ENCODE data around the gene BCL2L13.

DNA sequence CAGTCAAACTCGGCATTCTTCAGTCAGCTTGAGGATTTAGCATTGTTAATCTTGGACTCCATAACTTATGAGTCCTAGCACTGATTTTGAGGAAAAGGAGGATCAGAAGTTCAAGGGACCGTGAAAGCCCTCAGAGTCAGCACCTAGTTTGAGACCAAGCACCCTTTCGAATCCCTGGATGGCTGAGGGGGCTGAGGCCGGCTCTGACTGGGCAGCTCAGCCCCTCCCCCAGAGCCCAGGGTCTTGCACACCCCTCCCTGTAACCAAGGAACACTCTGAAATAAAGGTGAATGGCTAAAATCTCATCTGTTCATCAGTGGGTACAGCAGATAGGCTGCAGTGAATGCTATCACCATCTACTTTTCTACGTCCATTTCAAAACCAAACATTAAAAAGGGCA is 48.0 kb upstream of the BCL2L13 start:
- TF ChIP-seq, protein P1, sequence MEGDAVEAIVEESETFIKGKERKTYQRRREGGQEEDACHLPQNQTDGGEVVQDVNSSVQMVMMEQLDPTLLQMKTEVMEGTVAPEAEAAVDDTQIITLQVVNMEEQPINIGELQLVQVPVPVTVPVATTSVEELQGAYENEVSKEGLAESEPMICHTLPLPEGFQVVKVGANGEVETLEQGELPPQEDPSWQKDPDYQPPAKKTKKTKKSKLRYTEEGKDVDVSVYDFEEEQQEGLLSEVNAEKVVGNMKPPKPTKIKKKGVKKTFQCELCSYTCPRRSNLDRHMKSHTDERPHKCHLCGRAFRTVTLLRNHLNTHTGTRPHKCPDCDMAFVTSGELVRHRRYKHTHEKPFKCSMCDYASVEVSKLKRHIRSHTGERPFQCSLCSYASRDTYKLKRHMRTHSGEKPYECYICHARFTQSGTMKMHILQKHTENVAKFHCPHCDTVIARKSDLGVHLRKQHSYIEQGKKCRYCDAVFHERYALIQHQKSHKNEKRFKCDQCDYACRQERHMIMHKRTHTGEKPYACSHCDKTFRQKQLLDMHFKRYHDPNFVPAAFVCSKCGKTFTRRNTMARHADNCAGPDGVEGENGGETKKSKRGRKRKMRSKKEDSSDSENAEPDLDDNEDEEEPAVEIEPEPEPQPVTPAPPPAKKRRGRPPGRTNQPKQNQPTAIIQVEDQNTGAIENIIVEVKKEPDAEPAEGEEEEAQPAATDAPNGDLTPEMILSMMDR (optimal IDR thresholded peaks at IDR 0.05 in 1 of 3, IDR thresholded peaks at IDR 0.05 in 1 of 3, conservative IDR thresholded peaks at IDR 0.05 in 1 of 3; ENCODE audit: extremely low read depth in 1 of 3, insufficient read depth in 2 of 3, low read length in 3 of 3), result no peak
- no peak for TF ChIP-seq EZH2 (IDR thresholded peaks at IDR 0.05; ENCODE audit: low read length)
